ENCODE results near the gene NREP.

- TF ChIP-seq POLR2A (IDR thresholded peaks at IDR 0.05; ENCODE audit: low read length) (no peak), GATA1 (IDR thresholded peaks at IDR 0.05; ENCODE audit: low read depth, low read length) (no peak)
These were observed 59.8 kb downstream of the NREP start for GRCh38 chr5:111697215-111697614.

Data from erythroblast (primary cell).